ENCODE data around the gene SORBS2. TPM values are rescaled to one million over a fixed set of nuclear protein-coding genes. Genes with fewer than 3 reads are reported as not detected.

SORBS2 gene
- total and polyA plus RNA-seq, 8 donors = 9.0 to 908 (median 66.4) TPM

- TF ChIP-seq POLR2A (IDR thresholded peaks at IDR 0.05) (no peak), EP300 (IDR thresholded peaks at IDR 0.05) (no peak), POLR2AphosphoS5 (IDR thresholded peaks at IDR 0.05) (no peak), CTCF (IDR thresholded peaks at IDR 0.05) (no peak)
- no peak for DNase-seq
- peak overlapping the region in 4 of 5 donors; percentile 70 to 84 (median 78) for H3K27ac ChIP-seq
- intact Hi-C loops (cut with DNase I; ENCODE audit: low total_unique reads) = no loop called here
- H3K4me3 ChIP-seq = no peak overlapping the region
- peaks cover 0 to 93% (median 53%) of the 10 kb centered on the region in 4 donors for H3K4me1 ChIP-seq
- 45 to 74% (median 57%) methylated on average over 5 of the region's 5 CpGs for WGBS, 5 donors
- no peaks in the 10 kb centered on the region for H3K27me3 ChIP-seq
- no peaks in the 10 kb centered on the region for H3K9me3 ChIP-seq
- H3K36me3 ChIP-seq = peaks cover 0 to 10% (median 4%) of the 10 kb centered on the region in 4 donors
Measured at GRCh38 chr4:185736882-185737281, 75.1 kb downstream of the SORBS2 start.

DNA sequence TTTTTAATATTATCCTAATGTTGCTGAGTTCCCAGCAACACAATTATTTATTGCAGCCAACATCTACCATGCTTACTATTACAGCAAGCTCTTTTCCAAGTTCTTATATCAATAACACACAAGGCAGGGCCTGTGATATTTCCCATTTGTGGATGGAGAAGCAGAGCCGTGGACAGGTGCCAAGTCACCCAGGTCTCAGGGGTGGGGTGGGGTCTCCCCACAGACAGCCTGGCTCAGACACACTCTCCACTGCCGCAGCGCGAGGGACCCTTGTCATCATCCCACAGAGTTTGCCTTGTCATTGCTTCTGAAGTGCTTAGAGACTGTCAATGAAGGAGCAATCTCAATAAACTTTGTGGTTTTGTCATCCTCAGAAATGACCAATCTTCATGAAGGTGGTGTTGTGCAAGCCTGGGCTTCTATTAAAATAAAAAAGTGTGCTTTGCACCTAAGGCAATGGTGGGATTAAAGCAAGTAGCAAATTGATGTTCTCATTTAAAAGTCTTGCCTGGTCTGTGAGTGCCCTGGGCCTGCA, 76.1 kb downstream of the SORBS2 start:
- 59 to 85% (median 74%) methylated on average over 4 of the region's 4 CpGs for WGBS, 5 donors
- no peak for TF ChIP-seq CTCF (IDR thresholded peaks at IDR 0.05)
- no peak for TF ChIP-seq EP300 (IDR thresholded peaks at IDR 0.05)
- TF ChIP-seq POLR2A (IDR thresholded peaks at IDR 0.05) = no peak
- TF ChIP-seq POLR2AphosphoS5 (IDR thresholded peaks at IDR 0.05) = no peak
- Histone ChIP-seq H3K27me3 (no peaks in the 10 kb centered on the region), H3K9me3 (no peaks in the 10 kb centered on the region), H3K27ac (peak overlapping the region in 4 of 5 donors; percentile 70 to 84 (median 78)), H3K4me1 (peaks cover under 1 to 90% (median 58%) of the 10 kb centered on the region in 4 donors), H3K4me3 (no peak overlapping the region), H3K36me3 (peaks cover 0 to 10% (median 4%) of the 10 kb centered on the region in 4 donors)
- DNase-seq = no peak
- intact Hi-C loops (cut with DNase I; ENCODE audit: low total_unique reads) = no loop called here

DNA sequence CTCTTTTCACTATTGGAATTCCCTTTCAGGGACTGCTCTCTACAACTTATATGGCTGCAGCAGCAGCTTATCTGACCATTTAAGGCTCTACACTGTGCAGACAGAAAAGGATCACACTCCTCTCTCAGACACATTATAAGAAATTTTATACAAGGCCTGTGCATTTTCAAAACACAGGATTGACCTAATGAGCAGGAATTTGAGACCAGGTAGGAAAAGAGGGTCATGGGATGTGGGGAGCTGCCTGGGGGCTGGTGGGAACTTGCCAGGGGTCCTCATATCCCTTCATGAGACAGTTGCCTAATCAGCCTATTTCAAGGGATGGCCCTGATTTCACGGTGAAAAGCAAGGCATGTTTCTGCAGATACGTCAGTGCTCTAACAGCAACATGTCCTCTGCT, 77.1 kb downstream of the SORBS2 start:
- peak in 1 of 2 donors; percentile 28 for DNase-seq
- Histone ChIP-seq H3K9me3 (no peaks in the 10 kb centered on the region), H3K27me3 (no peaks in the 10 kb centered on the region), H3K4me1 (peaks cover 8 to 86% (median 61%) of the 10 kb centered on the region in 4 donors), H3K36me3 (peaks cover 0 to 10% (median 4%) of the 10 kb centered on the region in 4 donors), H3K27ac (peak overlapping the region in 4 of 5 donors; percentile 53 to 84 (median 68)), H3K4me3 (no peak overlapping the region)
- TF ChIP-seq POLR2AphosphoS5 (IDR thresholded peaks at IDR 0.05) (no peak), CTCF (IDR thresholded peaks at IDR 0.05) (no peak), POLR2A (IDR thresholded peaks at IDR 0.05) (no peak), EP300 (IDR thresholded peaks at IDR 0.05) (no peak)
- intact Hi-C loops (cut with DNase I; ENCODE audit: low total_unique reads) = no loop called here
- WGBS, 5 donors = 61 to 82% (median 78%) methylated on average over 2 of the region's 2 CpGs

DNA sequence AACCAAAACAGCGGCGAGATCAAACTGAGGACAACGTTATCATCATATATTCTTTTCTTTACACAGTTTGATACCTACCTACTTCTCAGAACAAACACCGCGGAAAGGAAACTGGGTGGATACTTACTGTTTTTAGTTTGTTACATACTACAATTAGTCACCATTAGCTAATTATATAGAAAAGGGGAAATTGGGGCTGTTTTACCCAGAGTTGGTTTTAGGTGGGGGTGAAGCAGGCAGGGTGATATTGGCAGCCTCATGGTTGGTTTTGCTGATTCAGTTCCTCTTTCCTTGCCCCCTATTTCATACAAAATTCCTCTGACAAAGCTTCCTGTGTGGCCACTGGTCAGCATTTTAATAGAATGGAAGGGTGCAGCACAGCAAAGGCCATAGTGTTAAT, 77.8 kb downstream of the SORBS2 start:
- 77 to 91% (median 88%) methylated on average over 5 of the region's 5 CpGs for WGBS, 5 donors
- Histone ChIP-seq H3K36me3 (peaks cover 0 to 10% (median 4%) of the 10 kb centered on the region in 4 donors), H3K27ac (peak overlapping the region in 4 of 5 donors; percentile 53 to 84 (median 68)), H3K4me1 (peaks cover 8 to 84% (median 59%) of the 10 kb centered on the region in 4 donors), H3K4me3 (no peak overlapping the region), H3K27me3 (no peaks in the 10 kb centered on the region), H3K9me3 (no peaks in the 10 kb centered on the region)
- intact Hi-C loops (cut with DNase I; ENCODE audit: low total_unique reads) = no loop called here
- DNase-seq = no peak
- TF ChIP-seq CTCF (IDR thresholded peaks at IDR 0.05) = no peak
- TF ChIP-seq EP300 (IDR thresholded peaks at IDR 0.05) = no peak
- no peak for TF ChIP-seq POLR2AphosphoS5 (IDR thresholded peaks at IDR 0.05)
- TF ChIP-seq POLR2A (IDR thresholded peaks at IDR 0.05) = no peak
